Activated CD4-positive, alpha-beta T cell treated with anti-CD3 and anti-CD28 coated beads for 24 hours (primary cell): ENCODE results near the gene ALB.
"Not testable (repeated sequence)": the region's sequence is repeated elsewhere in the genome, so short reads cannot be mapped to it uniquely, and the experiment has no call there.

Experiments used
- DNase-seq, 2 donors: peaks; one replicate each; pipeline ENCODE4 v3.0.0-alpha.2; 2020; ENCODE audit warnings: low read depth in 2 of 2

Gene ALB

DNA sequence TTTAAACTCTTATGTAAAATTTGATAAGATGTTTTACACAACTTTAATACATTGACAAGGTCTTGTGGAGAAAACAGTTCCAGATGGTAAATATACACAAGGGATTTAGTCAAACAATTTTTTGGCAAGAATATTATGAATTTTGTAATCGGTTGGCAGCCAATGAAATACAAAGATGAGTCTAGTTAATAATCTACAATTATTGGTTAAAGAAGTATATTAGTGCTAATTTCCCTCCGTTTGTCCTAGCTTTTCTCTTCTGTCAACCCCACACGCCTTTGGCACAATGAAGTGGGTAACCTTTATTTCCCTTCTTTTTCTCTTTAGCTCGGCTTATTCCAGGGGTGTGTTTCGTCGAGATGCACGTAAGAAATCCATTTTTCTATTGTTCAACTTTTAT, at the start of gene ALB:
TSS of gene ALB (plus strand) at position 246 of the 400 bp plus-strand sequence. CDS start at position 287, 41 bp downstream.
- DNase-seq, result no peak

DNA sequence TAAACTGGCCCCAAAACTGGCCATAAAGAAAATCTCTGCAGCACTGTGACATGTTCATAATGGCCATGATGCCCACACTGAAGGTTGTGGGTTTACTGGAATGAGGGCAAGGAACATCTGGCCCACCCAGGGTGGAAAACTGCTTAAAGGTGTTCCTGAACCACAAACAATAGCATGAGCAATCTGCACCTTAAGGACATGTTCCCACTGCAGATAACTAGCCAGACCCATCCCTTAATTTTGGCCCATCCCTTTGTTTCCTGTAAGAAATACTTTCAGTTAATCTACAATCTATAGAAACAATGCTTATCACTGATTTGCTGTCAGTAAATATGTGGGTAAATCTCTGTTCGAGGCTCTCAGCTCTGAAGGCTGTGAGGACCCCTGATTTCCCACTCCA, 46.9 kb upstream of the ALB start:
- not testable (repeated sequence) for DNase-seq

DNA sequence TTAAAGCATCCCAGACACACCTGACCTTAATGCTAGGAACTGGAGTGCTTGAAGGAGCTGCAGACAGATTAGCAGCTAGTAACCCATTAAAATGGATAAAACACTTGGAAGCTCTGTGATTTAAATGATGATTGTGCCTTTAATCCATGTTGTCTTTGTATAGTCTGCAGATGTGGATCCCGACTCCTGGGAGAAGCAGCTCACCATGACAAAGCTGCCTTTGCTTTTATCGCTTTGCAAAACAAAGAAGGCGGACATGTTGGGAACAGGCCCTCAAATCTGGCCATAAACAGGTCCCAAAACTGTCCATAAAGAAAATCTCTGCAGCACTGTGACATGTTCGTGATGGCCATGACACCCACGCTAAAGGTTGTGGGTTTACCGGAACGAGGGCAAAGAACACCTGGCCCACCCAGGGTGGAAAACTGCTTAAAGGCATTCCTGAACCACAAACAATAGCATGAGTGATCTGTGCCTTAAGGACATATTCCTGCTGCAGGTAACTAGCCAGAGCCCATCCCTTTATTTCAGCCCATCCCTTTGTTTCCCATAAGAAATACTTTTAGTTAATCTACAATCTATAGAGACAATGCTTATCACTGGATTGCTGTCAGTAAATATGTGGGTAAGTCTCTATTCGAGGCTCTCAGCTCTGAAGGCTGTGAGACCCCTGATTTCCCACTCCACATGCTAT, 34.4 kb upstream of the ALB start:
- DNase-seq, result not testable (repeated sequence)

- no peak for DNase-seq
Observed at GRCh38 chr4:73375328-73375741, 28.8 kb upstream of the ALB start.

- no peak for DNase-seq
Observed at GRCh38 chr4:73376251-73376650, 27.8 kb upstream of the ALB start.

GRCh38 chr4:73376976-73377375, 27.1 kb upstream of the ALB start:
- DNase-seq, result no peak

DNA sequence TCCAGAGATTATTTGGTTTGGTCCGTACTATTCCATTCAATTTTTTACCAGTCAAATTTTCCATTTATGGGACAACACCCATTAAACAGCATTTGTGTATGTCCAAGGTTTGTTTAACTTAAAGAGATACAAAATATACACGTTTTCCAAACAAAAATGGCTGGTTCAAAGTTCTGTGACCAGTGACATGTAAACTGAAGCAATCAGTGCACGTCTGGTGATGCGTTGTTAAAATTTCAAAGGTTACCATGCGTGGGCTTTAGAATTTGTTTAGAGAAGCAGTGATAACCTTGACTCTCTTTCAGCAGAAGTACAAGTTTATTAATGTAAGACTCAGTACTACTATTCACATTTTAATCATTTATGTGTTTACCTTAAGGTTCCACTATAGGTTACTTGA, 25.2 kb upstream of the ALB start:
- DNase-seq, result no peak

DNA sequence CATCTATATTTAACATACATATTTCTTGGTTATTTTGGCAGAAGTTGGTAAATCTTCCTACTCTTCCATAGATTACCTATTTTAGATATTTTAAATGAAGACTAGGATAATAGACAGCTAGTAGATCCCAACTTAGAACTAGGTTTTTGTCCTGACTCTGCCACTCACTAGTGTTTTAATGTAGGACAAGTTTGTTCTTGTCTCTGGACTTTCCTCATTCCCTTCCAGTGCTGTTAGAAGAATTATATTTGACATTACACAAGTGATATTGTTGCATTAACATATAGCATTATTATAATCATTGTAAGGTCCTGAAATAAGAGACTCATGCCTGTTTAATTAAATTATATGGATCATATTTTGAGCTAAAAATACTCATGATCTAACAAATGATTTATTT, 24.1 kb upstream of the ALB start:
- no peak for DNase-seq

GRCh38 chr4:73381214-73381613, 22.9 kb upstream of the ALB start:
- no peak for DNase-seq

DNA sequence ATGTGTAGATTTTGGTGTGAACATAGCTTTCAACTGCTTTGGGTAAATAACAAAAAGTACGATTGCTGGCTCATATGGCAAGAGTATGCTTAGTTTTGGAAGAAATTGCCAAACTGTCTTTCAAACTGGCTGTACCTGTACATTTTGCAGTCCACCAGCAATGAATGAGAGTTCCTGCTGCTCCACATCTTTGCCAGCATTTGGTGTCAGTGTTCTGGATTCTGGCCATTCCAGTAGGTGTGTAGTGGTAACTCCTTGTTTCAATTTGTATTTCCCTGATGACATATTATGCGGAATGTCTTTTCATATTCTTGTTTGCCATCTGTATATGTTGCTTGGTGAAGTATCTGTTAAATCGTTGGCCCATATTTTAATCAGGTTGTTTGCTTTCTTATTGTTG, 20.6 kb upstream of the ALB start:
- no peak for DNase-seq

DNA sequence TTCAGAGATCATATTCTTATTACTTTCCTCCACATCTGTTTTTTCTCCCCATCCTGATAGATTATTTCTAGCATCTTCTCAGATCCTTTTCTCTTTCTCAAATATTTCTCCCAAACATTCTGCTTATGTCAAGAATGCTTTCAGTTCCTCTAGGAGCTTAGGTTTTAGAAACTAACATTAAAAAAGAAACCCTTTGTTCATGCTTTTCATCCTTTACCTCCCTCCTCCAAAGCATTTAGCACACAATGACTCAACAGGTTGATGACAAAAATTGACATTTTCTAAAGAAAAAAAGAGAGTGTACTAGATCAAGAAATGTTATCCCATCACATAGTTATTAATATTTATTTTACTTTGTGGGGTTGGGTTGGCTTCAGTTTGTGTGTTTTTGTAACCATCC, 16.5 kb upstream of the ALB start:
- DNase-seq, result no peak

DNA sequence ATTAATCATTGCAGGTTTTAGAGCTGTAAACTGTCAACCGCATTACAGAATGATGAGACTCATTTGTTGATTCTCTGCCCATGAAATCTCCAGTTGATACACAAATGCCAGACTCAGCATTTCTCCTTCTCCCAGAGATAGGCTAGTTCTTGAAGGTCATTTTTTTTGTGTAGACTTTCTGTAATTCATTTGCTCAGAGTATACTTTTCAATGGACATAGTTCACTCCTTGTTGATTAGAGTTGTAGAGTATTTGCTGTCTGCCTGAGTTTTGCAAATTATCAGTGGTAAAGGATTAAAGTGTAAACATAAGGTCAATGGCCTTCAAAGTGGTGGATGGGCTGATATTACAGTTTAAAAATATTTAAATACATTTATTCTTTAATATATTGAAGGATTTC, 15.2 kb upstream of the ALB start:
- no peak for DNase-seq

DNA sequence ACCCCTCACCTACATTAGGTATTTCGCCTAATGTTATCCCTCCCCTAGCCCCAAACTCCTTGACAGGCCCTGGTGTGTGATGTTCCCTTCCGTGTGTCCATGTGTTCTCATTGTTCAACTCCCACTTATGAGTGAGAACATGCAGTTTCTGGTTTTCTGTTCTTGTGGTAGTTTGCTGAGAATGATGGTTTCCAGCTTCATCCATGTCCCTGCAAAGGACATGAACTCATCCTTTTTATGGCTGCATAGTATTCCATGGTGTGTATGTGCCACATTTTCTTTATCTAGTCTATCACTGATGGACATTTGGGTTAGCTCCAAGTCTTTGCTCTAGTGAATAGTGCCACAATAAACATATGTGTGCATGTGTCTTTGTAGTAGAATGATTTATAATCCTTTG, 14.4 kb upstream of the ALB start:
- DNase-seq, result not testable (repeated sequence)

GRCh38 chr4:73391774-73392173, 12.3 kb upstream of the ALB start:
- DNase-seq, result no peak

DNA sequence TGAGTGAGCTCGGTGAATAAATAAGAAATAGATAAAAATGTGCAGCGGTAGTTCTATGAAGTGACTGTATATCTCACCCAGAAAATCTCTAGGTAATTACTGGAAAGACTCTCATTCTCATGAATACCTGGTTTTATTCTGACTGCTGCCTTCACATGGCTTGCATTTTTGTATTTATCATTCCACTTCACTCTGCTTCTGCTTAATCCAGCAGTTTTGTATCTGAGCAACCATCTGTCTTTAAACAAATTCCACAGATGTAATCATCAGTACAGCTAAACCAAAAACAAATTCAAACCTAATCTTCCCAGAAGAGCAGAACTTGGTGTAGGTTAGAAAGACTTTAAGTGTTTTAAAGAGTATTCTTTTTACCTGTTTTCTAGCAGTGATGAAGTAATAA, 11.2 kb upstream of the ALB start:
- no peak for DNase-seq

GRCh38 chr4:73396304-73396703, 7.8 kb upstream of the ALB start:
- no peak for DNase-seq

DNA sequence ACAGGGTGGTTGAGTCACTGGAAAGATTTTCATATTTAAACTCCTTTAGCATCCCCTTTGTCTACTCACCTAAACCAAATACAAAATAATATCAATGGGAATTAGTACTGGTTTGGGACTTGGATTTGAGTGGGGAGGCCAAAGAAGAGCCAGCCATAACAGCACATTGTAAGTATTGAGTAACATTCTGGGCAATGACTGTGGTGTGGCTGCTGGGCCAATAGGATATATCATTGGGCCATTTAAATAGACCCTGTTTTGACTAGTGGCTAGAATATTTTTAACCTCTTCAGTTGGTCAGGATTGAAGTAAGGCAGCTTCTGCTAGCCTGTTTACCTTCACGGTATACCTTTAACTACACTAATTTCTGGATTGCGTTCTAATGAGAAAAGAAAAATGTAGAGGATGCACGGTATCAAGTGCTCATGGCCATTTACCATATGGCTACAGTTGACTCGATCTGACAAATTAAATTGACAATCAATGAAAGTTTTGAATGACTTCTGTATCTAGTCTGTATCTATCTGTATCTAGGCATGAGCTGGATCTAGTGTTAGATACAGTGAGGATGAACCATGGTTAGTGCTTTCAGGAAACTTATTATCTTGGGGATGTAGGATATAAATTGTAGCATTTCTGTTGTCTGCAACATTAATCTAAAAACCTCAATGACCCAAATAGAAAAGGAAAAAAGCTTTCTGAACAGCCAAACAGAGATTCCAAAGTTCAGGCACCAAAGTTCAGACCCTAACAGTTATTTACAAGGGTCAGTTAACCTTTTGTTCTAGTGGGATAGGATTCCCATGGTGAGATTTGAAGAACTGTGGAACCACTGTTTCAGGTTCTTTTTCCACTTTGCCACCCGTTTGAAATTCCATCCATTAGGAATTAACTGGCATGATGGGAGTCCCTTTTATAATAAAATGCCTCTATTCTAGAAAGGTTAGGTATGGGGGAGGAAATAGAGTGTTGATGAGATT, 6.8 kb upstream of the ALB start:
- DNase-seq, result no peak

DNA sequence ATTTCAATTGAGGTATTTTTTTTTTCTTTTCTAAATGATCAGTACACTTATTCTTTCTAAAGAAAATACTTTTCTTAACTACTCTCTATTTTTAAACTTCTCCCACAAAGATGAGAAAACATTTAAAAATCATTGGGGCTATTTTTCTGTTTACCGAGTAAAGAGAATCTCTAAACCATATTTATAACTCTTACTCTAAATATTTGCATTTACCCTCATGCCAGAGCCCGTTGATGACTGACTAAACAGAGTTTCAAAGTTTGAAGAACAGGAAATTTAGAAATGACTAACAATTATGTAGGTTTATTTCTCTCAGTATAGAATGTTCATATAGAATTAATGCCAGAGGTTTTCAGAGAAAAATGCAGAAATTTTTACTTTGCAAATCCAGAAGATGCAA, 2.7 kb upstream of the ALB start:
- DNase-seq, result no peak

- DNase-seq, result no peak
Observed at GRCh38 chr4:73404457-73404856, 370 bp downstream of the ALB start.

DNA sequence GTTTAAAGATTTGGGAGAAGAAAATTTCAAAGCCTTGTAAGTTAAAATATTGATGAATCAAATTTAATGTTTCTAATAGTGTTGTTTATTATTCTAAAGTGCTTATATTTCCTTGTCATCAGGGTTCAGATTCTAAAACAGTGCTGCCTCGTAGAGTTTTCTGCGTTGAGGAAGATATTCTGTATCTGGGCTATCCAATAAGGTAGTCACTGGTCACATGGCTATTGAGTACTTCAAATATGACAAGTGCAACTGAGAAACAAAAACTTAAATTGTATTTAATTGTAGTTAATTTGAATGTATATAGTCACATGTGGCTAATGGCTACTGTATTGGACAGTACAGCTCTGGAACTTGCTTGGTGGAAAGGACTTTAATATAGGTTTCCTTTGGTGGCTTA, 1.1 kb downstream of the ALB start:
- no peak for DNase-seq

DNA sequence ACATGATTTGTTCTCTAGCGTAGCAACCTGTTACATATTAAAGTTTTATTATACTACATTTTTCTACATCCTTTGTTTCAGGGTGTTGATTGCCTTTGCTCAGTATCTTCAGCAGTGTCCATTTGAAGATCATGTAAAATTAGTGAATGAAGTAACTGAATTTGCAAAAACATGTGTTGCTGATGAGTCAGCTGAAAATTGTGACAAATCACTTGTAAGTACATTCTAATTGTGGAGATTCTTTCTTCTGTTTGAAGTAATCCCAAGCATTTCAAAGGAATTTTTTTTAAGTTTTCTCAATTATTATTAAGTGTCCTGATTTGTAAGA, 2.4 kb downstream of the ALB start:
- DNase-seq, result no peak

GRCh38 chr4:73407227-73407673, 3.2 kb downstream of the ALB start:
- DNase-seq, result no peak
